ENCODE data around the gene RAB28.

The RAB28 gene

DNA sequence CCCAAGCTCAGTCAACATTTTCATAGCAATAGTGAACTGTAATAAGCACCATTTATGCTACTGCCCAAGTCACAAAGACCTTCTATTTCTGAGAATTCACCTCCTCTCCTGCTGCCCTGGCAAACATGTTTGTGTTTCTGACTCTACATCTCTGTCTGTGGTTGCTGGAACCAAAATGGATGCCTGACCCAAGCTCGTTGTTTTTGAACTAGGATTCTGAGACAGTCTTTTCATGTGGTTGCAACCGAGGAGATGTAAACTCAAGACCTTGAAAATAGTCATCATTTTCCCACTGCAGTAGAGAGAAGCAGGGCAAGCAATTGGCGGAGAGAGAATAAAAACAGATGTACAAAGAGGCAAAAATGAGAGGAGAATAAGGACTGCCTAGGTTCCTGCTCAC, 160.2 kb downstream of the RAB28 start:
- H3K4me3 ChIP-seq (ENCODE audit: low read depth, low read length): no peak overlapping the region
- DNase-seq (ENCODE audit: low read depth): no peak
- TF ChIP-seq, protein P1, sequence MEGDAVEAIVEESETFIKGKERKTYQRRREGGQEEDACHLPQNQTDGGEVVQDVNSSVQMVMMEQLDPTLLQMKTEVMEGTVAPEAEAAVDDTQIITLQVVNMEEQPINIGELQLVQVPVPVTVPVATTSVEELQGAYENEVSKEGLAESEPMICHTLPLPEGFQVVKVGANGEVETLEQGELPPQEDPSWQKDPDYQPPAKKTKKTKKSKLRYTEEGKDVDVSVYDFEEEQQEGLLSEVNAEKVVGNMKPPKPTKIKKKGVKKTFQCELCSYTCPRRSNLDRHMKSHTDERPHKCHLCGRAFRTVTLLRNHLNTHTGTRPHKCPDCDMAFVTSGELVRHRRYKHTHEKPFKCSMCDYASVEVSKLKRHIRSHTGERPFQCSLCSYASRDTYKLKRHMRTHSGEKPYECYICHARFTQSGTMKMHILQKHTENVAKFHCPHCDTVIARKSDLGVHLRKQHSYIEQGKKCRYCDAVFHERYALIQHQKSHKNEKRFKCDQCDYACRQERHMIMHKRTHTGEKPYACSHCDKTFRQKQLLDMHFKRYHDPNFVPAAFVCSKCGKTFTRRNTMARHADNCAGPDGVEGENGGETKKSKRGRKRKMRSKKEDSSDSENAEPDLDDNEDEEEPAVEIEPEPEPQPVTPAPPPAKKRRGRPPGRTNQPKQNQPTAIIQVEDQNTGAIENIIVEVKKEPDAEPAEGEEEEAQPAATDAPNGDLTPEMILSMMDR (conservative IDR thresholded peaks at IDR 0.05; ENCODE audit: low read depth, low read length): no peak

DNA sequence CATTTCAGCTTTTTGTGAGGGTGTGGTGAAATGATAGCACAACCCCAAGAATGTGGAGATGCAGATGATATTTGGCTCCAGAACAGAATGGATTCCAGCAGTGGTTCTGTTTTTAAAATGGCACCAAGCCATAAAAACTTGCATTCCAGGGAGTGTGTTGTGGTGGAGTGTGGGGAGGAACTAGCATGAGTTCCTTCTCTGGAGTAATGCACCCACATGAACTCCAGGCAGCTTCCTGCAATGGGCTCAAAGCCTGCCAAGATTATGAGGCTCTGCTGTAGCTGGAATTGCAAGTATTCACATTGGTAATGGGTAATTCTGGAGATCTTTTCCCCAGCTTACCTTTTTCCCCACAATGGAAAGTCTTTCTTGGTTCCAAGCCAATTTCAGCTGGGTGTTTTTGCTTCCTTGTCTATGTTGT, 161.4 kb downstream of the RAB28 start:
- TF ChIP-seq, protein P1 (conservative IDR thresholded peaks at IDR 0.05; ENCODE audit: low read depth, low read length): no peak
- peak; percentile 97 for DNase-seq (ENCODE audit: low read depth)
- no peak overlapping the region for H3K4me3 ChIP-seq (ENCODE audit: low read depth, low read length)
